Amniotic epithelial cell (primary cell): ENCODE data around the gene SOX6.
A peak's percentile ranks its signal among the peaks of the same experiment; 100 is the strongest.
"Not testable (repeated sequence)": the region's sequence is repeated elsewhere in the genome, so short reads cannot be mapped to it uniquely, and the experiment has no call there.

ENCODE experiments used
- DNase-seq: peaks from one replicate; pipeline ENCODE4 v3.0.0-alpha.2; 2010; ENCODE audit warnings: low read depth

Gene SOX6

GRCh38 chr11:15929371-15929901 lies 426.9 kb downstream of the SOX6 start:
- no peak for DNase-seq

GRCh38 chr11:15927864-15928217 lies 428.5 kb downstream of the SOX6 start:
- DNase-seq: no peak

GRCh38 chr11:15927196-15927863 lies 429.0 kb downstream of the SOX6 start:
- no peak for DNase-seq

- DNase-seq: no peak
These were observed 430.3 kb downstream of the SOX6 start for GRCh38 chr11:15926071-15926470.

- peak; percentile 49 for DNase-seq
These were observed 433.2 kb downstream of the SOX6 start for GRCh38 chr11:15923183-15923582.

- DNase-seq: not testable (repeated sequence)
These were observed 433.6 kb downstream of the SOX6 start for GRCh38 chr11:15922745-15923144.

- DNase-seq: peak; percentile 50
These were observed 435.3 kb downstream of the SOX6 start for GRCh38 chr11:15920856-15921629.

GRCh38 chr11:15918674-15919073 lies 437.7 kb downstream of the SOX6 start:
- no peak for DNase-seq

GRCh38 chr11:15918212-15918611 lies 438.1 kb downstream of the SOX6 start:
- DNase-seq: no peak
